Suppressor macrophage treated with lipopolysaccharide for 4 hours (primary cell): ENCODE results near the gene ABHD17C.

Source experiments
- DNase-seq: peaks from one replicate; pipeline ENCODE4 v3.0.0-alpha.2; 2020

Gene ABHD17C

DNA sequence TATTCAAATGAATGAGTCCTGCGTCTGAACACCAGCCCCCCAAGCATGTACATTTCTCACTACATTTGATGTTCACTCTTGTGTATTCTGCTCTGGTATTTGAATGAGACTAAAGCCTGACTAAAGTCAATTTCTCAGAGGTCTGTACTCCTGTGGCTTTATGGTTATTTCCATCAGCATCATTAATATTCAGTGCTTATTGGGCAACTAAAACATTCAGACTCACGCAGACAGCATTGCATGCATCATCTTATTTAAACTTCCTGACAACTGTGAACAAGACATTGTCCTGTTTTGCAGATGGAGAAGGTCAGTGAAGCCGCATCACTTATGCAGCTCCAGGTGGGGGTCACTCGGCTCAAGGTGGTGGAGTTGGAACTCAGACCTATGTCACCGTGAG lies 95.1 kb downstream of the ABHD17C start:
- DNase-seq, result peak; percentile 44

DNA sequence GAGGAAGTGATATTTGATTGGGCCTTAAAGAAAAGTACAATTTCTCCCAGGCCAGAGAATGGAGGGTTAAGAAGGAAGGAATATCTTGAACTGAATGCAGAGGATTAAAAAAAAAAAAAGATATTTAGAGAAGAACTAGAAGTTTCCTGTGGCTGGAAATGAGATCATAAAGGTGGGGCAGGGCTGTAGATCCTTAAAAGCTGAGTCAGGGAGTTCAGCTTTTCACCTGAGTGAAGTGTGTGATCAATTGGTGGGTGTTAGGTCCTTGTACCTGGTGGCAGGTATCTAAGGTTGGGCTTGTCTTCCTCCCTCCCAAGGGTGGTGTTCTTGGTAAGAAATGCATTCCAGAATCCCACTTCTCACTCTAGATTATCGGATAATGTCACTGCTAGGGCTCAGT lies 95.9 kb downstream of the ABHD17C start:
- no peak for DNase-seq

GRCh38 chr15:80796407-80796806 lies 101.3 kb downstream of the ABHD17C start:
- DNase-seq, result no peak

DNA sequence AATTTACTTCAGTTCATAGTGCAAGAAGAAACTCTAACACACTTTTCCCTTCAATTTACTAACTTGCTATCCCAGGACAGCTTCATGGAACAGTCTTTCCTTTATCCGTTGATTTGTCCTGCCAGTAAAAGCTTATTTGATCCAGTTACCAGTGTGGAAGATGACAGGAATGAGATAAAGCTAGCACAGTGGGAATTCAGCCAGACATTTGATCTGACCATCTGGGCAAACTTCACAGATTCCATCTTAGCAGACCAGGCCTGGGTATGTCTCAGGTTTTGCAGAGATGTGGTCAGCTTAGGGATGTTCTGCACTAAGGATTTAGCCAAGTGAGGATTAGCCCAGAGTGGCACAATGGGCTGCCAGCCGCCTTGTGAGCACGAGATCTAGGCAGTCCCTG lies 103.8 kb downstream of the ABHD17C start:
- no peak for DNase-seq

DNA sequence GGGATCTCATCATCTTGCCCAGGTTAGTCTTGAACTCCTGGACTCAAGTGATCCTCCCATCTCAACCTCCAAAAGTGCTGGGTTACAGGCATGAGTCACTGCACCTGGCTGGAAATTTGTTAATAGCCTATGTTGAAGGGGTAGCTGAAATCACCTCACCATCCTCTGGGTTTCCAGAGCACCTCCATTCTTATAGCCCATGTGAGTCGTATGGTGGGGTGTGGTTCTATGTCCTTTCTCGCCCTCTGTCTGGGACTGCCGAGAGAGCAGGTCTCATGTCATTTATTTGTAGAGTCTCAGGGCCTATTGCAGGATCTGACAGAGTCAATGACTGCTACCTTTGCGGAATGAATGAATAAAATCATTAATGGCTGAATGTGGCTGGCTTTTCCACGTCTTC lies 105.0 kb downstream of the ABHD17C start:
- DNase-seq, result no peak

DNA sequence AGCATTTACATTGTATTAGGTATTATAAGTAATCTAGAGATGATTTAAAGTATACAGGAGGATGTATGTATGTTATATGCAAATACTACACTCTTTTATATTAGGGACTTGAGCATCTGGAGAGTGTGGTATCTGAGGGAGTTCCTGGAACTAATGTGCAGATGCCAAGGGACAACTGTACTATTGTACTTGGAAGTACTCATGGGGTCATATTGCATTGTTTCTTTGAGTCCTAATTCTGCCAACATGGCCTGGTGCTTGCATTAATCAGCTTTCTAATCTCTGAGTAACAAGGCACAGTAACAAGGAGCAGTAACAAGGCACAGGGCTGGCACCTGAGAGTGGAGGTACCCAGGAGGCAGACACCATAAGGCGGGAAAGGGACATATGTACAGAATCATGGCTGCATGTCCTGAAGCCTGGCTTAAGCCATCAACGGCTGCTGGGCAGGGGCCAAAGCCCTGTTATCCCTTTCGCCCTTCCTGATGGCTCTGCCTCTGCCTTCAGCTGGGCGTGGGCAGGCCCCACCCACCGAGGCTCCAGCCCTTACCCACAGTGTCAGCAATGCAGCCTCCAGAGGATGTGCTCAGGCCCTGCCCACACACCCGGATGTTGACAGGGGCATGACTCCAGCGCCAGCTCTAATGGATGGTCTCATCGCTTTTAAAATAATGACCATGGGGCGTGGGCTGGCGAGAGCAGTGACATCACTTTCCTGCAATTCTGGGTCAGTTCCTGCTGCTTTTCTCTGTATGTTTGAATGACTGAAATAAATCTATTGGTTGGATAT lies 107.0 kb downstream of the ABHD17C start:
- DNase-seq, result peak; percentile 75

DNA sequence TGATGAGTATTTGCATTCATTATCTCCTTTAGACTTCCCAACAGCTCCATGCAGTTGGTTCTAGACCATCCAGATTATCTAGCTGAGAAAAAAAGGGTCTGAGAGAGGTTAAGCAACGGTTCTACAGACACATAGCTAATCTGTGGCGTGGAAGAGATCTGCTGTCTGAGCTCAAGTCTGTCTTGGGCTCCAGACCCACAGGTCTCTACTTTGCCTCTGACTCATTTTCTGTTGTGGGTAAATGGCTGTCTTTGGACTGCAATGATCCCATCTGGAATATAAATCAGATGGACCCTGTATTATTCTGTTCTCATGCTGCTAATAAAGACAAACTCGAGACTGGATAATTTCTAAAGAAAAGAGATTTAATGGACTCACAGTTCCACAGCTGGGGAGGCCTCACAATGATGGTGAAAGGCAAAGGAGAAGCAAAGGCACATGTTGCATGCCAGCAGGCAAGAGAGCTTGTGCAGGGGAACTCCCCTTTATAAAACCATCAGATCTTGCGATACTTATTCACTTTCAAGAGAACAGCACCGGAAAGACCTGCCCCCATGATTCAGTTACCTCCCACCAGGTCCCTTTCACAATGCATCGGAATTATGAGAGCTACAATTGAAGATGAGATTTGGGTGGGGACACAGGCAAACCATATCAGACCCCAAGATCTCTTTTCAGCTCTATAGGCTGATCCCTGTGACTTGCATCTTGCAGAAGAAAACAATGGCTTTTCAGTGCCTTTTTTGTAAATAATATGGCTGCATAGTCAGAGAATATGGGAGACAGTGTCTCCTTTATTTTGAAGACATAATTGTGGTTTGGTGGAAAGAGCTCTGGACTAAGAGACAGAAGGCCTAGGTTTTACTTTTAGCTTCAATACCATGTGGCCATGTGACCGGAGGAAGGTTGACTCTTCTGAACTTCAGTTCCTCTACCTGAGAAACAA lies 108.7 kb downstream of the ABHD17C start:
- DNase-seq, result no peak

DNA sequence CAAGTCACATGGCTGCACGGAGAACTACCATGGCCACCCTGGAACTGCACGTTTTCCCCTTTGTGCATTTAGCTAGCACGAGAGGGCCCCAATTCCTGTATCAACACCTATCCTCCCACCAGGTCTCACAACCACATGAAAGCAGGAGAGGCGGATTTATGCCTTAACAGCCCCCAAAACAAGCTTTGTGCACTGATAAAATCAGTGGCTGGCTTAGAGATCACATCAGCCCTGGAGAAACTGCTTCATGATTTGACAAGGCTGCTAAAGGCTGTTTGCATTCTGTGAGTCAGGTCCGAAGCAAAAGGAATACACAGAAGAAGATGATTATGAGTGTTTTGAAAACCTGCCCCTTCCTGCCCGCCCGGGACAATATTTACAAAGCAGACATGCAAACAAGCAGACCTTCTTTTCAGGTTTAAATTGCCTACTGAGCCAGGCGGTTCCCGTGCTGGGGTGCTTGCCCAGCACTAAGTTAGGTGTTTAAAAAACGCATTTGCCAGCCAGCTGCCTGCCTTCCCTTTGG lies 109.9 kb downstream of the ABHD17C start:
- DNase-seq, result no peak
